ENCODE data around the gene PDE11A. TPM values are rescaled to one million over a fixed set of nuclear protein-coding genes. Genes with fewer than 3 reads are reported as not detected.

PDE11A gene
- total RNA-seq, 1 donor from 2014 or later: not detected

DNA sequence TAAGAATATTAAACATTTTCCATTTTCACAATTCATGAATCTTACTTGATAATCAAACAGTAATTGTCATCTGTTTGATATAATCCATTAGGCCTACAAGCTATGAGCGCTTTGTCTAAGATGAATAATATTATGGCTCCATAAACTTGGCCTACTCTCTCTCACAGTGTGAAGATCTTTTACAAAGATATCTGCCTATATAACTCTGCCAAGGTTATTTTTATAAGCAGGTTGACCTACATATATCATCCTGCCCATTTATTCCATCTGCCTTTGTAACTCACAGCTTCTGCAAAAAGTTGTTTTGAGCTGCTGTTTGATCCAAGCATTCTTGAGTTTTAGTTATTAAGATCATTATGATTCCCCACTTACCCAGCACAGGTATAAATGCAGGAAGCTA, 158.3 kb downstream of the PDE11A start:
- Mint-ChIP-seq H3K27ac (no peak overlapping the region), H3K9me3 (no peaks in the 10 kb centered on the region), H3K4me3 (no peak overlapping the region), H3K36me3 (ENCODE audit: low read depth) (no peaks in the 10 kb centered on the region), H3K27me3 (peaks cover 4% of the 10 kb centered on the region), H3K4me1 (no peaks in the 10 kb centered on the region)
- intact Hi-C loops (cut with micrococcal nuclease): no loop called here
- no peak for DNase-seq

GRCh38 chr2:177909962-177910361, 162.6 kb downstream of the PDE11A start:
- Mint-ChIP-seq H3K9me3 (no peaks in the 10 kb centered on the region), H3K4me3 (no peak overlapping the region)
- intact Hi-C loops (cut with micrococcal nuclease): no loop called here

DNA sequence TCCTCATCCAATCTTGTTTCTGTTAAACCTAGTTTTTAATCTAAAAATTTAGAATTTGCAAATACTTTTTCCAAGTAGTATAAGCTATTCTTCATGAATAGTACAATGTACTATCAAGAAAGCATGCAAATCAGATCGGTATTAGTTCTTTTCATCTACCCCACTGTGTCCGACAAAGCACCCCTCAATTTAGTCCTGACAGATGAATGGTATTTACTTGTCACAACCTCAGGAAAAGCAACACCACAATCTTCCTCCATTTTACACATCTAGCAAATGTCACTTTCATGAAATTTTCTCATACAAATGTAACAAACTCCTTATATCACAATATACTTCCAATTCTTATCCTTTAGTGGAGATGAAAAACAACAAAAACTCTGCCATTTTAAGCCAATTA, 163.8 kb downstream of the PDE11A start:
- Mint-ChIP-seq H3K36me3 (ENCODE audit: low read depth) (no peaks in the 10 kb centered on the region), H3K27ac (no peak overlapping the region), H3K4me1 (peaks cover 6% of the 10 kb centered on the region), H3K27me3 (peaks cover 3% of the 10 kb centered on the region), H3K4me3 (no peak overlapping the region), H3K9me3 (no peaks in the 10 kb centered on the region)
- intact Hi-C loops (cut with micrococcal nuclease): no loop called here
- DNase-seq: no peak

More at GRCh38 chr2:177909962-177910361, 162.6 kb downstream of the PDE11A start:
- peaks cover 6% of the 10 kb centered on the region for H3K4me1 Mint-ChIP-seq
- no peak for DNase-seq
- H3K27me3 Mint-ChIP-seq: peaks cover 5% of the 10 kb centered on the region
- H3K36me3 Mint-ChIP-seq (ENCODE audit: low read depth): no peaks in the 10 kb centered on the region
- H3K27ac Mint-ChIP-seq: no peak overlapping the region

- Mint-ChIP-seq H3K36me3 (ENCODE audit: low read depth) (no peaks in the 10 kb centered on the region), H3K27me3 (peaks cover 3% of the 10 kb centered on the region), H3K4me1 (peaks cover 6% of the 10 kb centered on the region), H3K9me3 (no peaks in the 10 kb centered on the region), H3K4me3 (no peak overlapping the region), H3K27ac (no peak overlapping the region)
- intact Hi-C loops (cut with micrococcal nuclease): no loop called here
- DNase-seq: no peak
These were observed 164.4 kb downstream of the PDE11A start for GRCh38 chr2:177908182-177908581.

GRCh38 chr2:177906041-177906718, 166.4 kb downstream of the PDE11A start:
- Mint-ChIP-seq H3K4me1 (peaks cover 6% of the 10 kb centered on the region), H3K9me3 (no peaks in the 10 kb centered on the region), H3K27me3 (peaks cover 5% of the 10 kb centered on the region), H3K36me3 (ENCODE audit: low read depth) (no peaks in the 10 kb centered on the region), H3K4me3 (peak overlapping the region; percentile 10), H3K27ac (no peak overlapping the region)
- intact Hi-C loops (cut with micrococcal nuclease): no loop called here
- peak; percentile 91 for DNase-seq

DNA sequence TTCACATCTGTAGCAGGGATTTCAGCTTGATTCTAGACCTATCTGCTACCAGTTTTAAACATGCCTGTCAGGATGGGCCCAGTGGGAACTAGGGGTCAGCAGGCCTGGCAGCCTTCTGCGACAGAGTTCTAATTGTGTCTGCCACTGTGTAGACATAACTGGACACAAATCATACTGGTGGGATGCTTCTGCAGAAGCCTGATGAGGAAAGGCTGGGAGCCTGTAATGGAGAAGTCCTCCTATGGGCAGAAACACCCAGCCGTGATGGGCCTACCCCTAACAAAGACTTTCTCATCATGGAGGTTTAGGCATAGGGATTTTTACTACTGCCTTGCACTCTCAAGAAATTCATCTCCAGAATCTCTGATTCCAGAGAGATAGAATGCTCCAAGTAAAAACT, 166.9 kb downstream of the PDE11A start:
- DNase-seq: no peak
- Mint-ChIP-seq H3K36me3 (ENCODE audit: low read depth) (no peaks in the 10 kb centered on the region), H3K27ac (no peak overlapping the region), H3K4me3 (no peak overlapping the region), H3K4me1 (peaks cover 6% of the 10 kb centered on the region), H3K27me3 (peaks cover 8% of the 10 kb centered on the region), H3K9me3 (no peaks in the 10 kb centered on the region)
- intact Hi-C loops (cut with micrococcal nuclease): no loop called here

DNA sequence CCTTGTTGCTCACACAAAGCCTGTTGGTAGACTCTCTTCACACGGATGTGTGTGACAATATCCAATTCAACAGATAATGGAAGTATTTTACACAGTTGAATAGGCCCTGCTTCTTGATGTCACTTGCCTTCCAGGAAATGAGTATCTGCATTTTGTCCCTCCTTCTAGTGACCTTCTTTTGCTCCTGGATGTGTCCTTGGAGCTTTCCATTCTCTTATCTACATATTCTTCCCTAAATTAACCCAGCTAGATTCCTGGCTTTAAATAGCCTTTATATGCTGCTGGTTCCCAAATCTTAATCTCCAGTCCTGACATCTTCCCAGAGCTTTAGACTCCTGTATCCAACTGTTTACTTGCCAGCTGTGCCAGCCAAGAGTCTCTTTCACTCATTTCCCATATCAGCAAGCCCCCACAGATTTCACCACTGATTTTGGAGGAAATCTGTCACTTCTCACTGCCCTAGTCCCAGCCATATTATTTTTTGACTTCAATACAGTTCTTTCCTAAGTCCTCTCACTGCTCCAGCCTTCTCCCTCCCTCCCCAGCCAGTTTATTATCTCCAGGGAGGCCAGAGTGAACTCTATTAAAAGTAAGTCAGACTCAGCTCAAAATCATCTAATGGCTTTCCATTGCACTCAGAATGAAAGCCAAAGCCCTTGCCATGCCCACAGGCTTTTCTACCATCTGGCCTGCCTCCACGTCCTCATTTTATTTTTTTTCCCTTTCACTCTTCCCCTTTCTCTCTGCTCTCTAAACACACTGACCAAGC, 170.0 kb downstream of the PDE11A start:
- H3K4me3 Mint-ChIP-seq: no peak overlapping the region

GRCh38 chr2:177900082-177900481, 172.5 kb downstream of the PDE11A start:
- no peak overlapping the region for H3K4me3 Mint-ChIP-seq
- H3K27ac Mint-ChIP-seq: no peak overlapping the region
- no peaks in the 10 kb centered on the region for H3K9me3 Mint-ChIP-seq
- peaks cover 8% of the 10 kb centered on the region for H3K27me3 Mint-ChIP-seq
- no peaks in the 10 kb centered on the region for H3K36me3 Mint-ChIP-seq (ENCODE audit: low read depth)
- no peaks in the 10 kb centered on the region for H3K4me1 Mint-ChIP-seq
- intact Hi-C loops (cut with micrococcal nuclease): no loop called here
- no peak for DNase-seq

More for the DNA sequence above, 170.0 kb downstream of the PDE11A start:
- H3K9me3 Mint-ChIP-seq: no peaks in the 10 kb centered on the region
- no peak overlapping the region for H3K27ac Mint-ChIP-seq
- intact Hi-C loops (cut with micrococcal nuclease): no loop called here
- H3K4me1 Mint-ChIP-seq: peaks cover 3% of the 10 kb centered on the region
- H3K36me3 Mint-ChIP-seq (ENCODE audit: low read depth): no peaks in the 10 kb centered on the region
- H3K27me3 Mint-ChIP-seq: peaks cover 7% of the 10 kb centered on the region
- DNase-seq: no peak

- no peaks in the 10 kb centered on the region for H3K9me3 Mint-ChIP-seq
- intact Hi-C loops (cut with micrococcal nuclease): no loop called here
- H3K36me3 Mint-ChIP-seq (ENCODE audit: low read depth): no peaks in the 10 kb centered on the region
- peaks cover 6% of the 10 kb centered on the region for H3K27me3 Mint-ChIP-seq
- no peak overlapping the region for H3K4me3 Mint-ChIP-seq
- H3K27ac Mint-ChIP-seq: no peak overlapping the region
- no peak for DNase-seq
- H3K4me1 Mint-ChIP-seq: no peaks in the 10 kb centered on the region
These were observed 175.3 kb downstream of the PDE11A start for GRCh38 chr2:177897278-177897677.

DNA sequence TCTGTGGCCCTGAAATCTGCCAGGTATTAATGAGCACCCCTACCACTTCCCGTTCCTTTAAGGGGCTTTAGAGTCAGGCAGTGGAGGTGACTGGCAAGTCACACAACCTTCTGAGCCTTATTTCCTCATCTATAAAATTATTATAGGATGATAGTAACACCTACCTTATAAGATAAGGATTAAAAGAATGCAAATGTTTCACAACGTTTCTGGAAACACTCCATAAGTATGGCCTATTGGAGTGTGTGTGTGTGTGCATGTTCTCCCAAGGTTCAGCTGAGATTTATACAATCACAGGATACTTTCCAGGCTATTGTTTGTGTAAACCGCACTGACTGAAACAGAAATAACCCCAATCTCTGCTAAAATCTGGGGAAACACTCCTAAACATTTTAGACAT, 176.0 kb downstream of the PDE11A start:
- Mint-ChIP-seq H3K27ac (no peak overlapping the region), H3K4me3 (no peak overlapping the region), H3K4me1 (no peaks in the 10 kb centered on the region), H3K27me3 (peaks cover 6% of the 10 kb centered on the region), H3K36me3 (ENCODE audit: low read depth) (no peaks in the 10 kb centered on the region), H3K9me3 (no peaks in the 10 kb centered on the region)
- no peak for DNase-seq
- intact Hi-C loops (cut with micrococcal nuclease): no loop called here

DNA sequence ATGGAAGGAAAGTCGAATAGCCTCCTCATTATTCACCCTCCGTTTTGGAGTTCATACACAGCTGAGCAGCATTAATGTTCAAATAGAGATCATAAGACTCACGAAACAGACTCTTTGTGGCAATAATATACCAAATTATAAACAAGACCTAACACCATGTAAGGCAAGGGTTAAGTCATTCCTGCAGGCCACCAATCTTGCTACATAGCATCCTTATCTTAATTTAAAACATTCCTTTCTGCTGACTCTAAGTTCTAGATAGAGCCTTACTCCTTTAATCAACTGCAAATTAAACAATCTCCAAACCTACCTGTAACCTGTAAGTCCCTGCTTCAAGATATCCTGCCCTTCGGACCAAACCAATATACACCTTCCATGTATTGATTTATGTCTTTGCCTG, 178.0 kb downstream of the PDE11A start:
- Mint-ChIP-seq H3K4me3 (no peak overlapping the region), H3K27me3 (peaks cover 6% of the 10 kb centered on the region)

GRCh38 chr2:177893880-177894279, 178.7 kb downstream of the PDE11A start:
- H3K36me3 Mint-ChIP-seq (ENCODE audit: low read depth): no peaks in the 10 kb centered on the region
- H3K27ac Mint-ChIP-seq: no peak overlapping the region
- H3K4me3 Mint-ChIP-seq: no peak overlapping the region
- intact Hi-C loops (cut with micrococcal nuclease): no loop called here
- peaks cover 6% of the 10 kb centered on the region for H3K27me3 Mint-ChIP-seq
- no peaks in the 10 kb centered on the region for H3K4me1 Mint-ChIP-seq
- DNase-seq: no peak
- H3K9me3 Mint-ChIP-seq: no peaks in the 10 kb centered on the region

More for the DNA sequence above, 178.0 kb downstream of the PDE11A start:
- Mint-ChIP-seq H3K9me3 (no peaks in the 10 kb centered on the region), H3K27ac (no peak overlapping the region), H3K36me3 (ENCODE audit: low read depth) (no peaks in the 10 kb centered on the region), H3K4me1 (no peaks in the 10 kb centered on the region)
- no peak for DNase-seq
- intact Hi-C loops (cut with micrococcal nuclease): no loop called here

DNA sequence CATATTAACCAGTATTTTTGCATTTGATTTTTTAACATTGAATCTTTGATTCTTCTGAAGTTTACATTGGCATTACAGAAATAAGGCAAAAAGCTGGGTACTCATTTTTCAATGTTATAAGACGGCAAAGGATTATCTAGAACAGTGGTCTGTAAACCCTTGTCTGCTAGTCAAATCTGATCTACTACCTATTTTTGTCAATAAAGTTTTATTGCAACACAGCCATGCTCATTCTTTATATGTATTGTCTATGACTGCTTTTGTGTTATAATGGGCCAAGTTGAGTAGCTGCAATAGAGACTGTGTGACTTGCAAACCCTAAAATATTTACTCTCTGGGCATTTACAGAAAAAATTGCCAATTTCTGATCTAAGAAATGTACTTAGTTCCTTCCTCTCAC, 181.0 kb downstream of the PDE11A start:
- Mint-ChIP-seq H3K27ac (no peak overlapping the region), H3K9me3 (no peaks in the 10 kb centered on the region), H3K4me1 (no peaks in the 10 kb centered on the region), H3K36me3 (ENCODE audit: low read depth) (no peaks in the 10 kb centered on the region), H3K4me3 (no peak overlapping the region), H3K27me3 (peaks cover 5% of the 10 kb centered on the region)
- DNase-seq: no peak
- intact Hi-C loops (cut with micrococcal nuclease): no loop called here

GRCh38 chr2:177889818-177890460, 182.6 kb downstream of the PDE11A start:
- no peak for DNase-seq
- Mint-ChIP-seq H3K4me3 (no peak overlapping the region), H3K4me1 (no peaks in the 10 kb centered on the region), H3K27ac (no peak overlapping the region), H3K9me3 (no peaks in the 10 kb centered on the region), H3K27me3 (peaks cover 7% of the 10 kb centered on the region), H3K36me3 (ENCODE audit: low read depth) (no peaks in the 10 kb centered on the region)
- intact Hi-C loops (cut with micrococcal nuclease): no loop called here

Measured in activated CD4-positive, alpha-beta T cell treated with anti-CD3 and anti-CD28 coated beads, Interleukin-2, amount 10 ng/mL, durations not matched to agents 24 days and 14 days (primary cell).